Stomach smooth muscle (tissue), 2 donors: ENCODE results near the gene C2CD2L.

Experiments used
- H3K27ac ChIP-seq: one replicate; pipeline ENCODE4 v1.7.0; 2013; ENCODE audit warnings: mild to moderate bottlenecking, low read length, inconsistent platforms
- H3K27me3 ChIP-seq, 2 donors: one replicate each; pipeline ENCODE4 v1.7.0; 2013; ENCODE audit warnings: low read length in 2 of 2; ENCODE audit not compliant: insufficient read depth in 2 of 2, control insufficient read depth in 1 of 2
- H3K36me3 ChIP-seq, 2 donors: one replicate each; pipeline ENCODE4 v1.7.0; 2013; ENCODE audit warnings: low read length in 2 of 2; ENCODE audit not compliant: control insufficient read depth in 2 of 2, insufficient read depth in 2 of 2
- H3K4me1 ChIP-seq: one replicate; pipeline ENCODE4 v1.7.0; 2013; ENCODE audit warnings: low read length; ENCODE audit not compliant: control insufficient read depth, insufficient read depth
- H3K4me3 ChIP-seq, 2 donors: one replicate each; pipeline ENCODE4 v1.7.0; 2013; ENCODE audit warnings: low read length in 2 of 2
- H3K9ac ChIP-seq, 2 donors: one replicate each; pipeline ENCODE4 v1.7.0; 2013; ENCODE audit warnings: low read length in 2 of 2, mild to moderate bottlenecking in 1 of 2
- H3K9me3 ChIP-seq, 2 donors: one replicate each; pipeline ENCODE4 v1.7.0; 2013; ENCODE audit warnings: low read length in 2 of 2; ENCODE audit not compliant: control insufficient read depth in 2 of 2
- donor health status: healthy.
- donor health status: Pancreatic carcinoma.

Gene C2CD2L

DNA sequence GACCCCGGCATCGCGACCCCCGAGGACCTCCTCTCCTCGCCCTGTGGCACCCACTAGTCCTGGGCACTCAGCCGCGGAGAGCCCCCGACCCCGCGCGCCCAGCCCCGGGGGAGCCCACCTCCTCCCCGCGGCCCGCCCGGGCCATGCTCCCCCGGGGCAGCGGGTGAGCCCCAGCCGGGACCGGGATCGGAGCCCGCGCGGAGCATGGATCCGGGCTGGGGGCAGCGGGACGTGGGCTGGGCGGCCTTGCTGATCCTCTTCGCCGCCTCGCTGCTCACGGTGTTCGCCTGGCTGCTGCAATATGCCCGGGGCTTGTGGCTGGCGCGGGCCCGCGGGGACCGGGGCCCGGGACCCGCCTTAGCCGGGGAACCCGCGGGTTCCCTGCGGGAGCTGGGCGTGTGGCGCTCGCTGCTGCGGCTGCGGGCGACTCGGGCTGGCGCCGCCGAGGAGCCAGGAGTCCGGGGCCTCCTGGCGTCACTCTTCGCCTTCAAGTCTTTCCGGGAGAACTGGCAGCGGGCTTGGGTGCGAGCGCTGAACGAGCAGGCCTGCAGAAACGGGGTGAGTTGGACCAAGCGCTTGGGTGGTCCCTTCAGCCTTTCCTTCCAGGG is 498 bp downstream of the C2CD2L start:
- H3K9ac ChIP-seq = peak overlapping the region; percentile 64 to 83
- peak overlapping the region; percentile 37 for H3K27ac ChIP-seq
- H3K4me1 ChIP-seq = peaks cover 34% of the 10 kb centered on the region
- H3K27me3 ChIP-seq = no peaks in the 10 kb centered on the region
- H3K9me3 ChIP-seq = no peaks in the 10 kb centered on the region
- peak overlapping the region; percentile 77 to 86 for H3K4me3 ChIP-seq
- peaks cover 13 to 21% of the 10 kb centered on the region in 2 donors for H3K36me3 ChIP-seq

DNA sequence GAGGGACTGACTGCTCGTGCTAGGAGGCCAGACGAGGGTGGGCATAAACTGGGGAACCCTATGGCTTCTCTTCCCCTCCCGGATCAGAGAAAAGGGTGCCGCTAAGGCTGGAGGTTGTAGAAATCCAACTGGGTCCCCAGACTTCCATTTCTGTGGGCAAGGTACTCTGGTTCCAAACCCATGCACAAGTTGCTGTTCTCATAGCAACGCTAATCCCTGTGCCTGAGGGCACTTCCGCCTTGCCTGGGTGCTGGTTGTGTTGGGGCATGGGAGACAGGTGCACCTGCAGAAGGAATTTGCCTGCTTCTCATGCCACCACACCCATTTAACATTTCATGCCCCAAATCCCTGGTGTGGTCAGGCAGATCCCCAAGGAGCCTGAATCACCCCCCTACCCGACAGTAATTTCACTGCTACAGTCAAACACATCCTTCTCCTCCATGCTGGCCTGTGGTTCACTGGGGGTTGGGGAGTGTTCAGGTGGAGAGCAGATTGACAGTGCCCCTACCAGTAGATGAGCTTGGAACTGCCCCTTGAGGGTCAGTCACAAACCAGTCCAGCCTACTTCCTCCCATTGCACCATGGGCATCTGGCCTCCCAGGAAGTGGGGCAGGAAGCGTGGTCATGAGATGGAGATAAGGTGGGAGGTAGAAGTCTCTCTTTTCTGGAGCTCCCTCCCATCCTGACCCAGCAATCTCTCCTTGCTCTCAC is 1.2 kb downstream of the C2CD2L start:
- peak overlapping the region; percentile 37 for H3K27ac ChIP-seq
- peak overlapping the region; percentile 64 to 83 for H3K9ac ChIP-seq
- peaks cover 29% of the 10 kb centered on the region for H3K4me1 ChIP-seq

DNA sequence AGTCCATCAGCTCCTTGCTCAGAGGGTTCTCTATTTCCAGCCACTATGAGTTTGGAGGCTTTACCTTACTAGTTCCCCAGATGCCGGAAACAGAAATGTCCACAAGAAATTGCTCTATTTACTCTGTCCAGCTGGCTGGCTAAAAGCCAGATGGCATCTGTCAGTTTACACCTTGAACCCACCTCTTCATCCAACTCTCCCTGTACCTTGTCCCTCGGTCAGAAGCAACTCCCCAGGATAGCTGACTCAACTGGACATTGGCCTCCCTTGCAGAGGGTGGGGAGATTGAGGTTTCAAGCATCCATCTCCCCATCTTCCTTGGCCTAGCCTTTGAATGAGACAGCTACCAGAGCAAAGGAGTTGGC is 1.7 kb downstream of the C2CD2L start:
- H3K27ac ChIP-seq = no peak overlapping the region
- peaks cover 18 to 31% of the 10 kb centered on the region in 2 donors for H3K36me3 ChIP-seq
- no peaks in the 10 kb centered on the region for H3K27me3 ChIP-seq
- H3K9me3 ChIP-seq = no peaks in the 10 kb centered on the region
- H3K9ac ChIP-seq = no peak overlapping the region
- peaks cover 29% of the 10 kb centered on the region for H3K4me1 ChIP-seq
- peak overlapping the region; percentile 77 to 86 for H3K4me3 ChIP-seq

More for the DNA sequence above, 1.2 kb downstream of the C2CD2L start:
- H3K9me3 ChIP-seq = no peaks in the 10 kb centered on the region
- H3K36me3 ChIP-seq = peaks cover 16 to 27% of the 10 kb centered on the region in 2 donors
- H3K4me3 ChIP-seq = peak overlapping the region; percentile 77 to 86
- no peaks in the 10 kb centered on the region for H3K27me3 ChIP-seq

- no peak overlapping the region for H3K9ac ChIP-seq
- H3K4me3 ChIP-seq = no peak overlapping the region
- no peak overlapping the region for H3K27ac ChIP-seq
Measured at GRCh38 chr11:119109843-119110242, 2.7 kb downstream of the C2CD2L start.

DNA sequence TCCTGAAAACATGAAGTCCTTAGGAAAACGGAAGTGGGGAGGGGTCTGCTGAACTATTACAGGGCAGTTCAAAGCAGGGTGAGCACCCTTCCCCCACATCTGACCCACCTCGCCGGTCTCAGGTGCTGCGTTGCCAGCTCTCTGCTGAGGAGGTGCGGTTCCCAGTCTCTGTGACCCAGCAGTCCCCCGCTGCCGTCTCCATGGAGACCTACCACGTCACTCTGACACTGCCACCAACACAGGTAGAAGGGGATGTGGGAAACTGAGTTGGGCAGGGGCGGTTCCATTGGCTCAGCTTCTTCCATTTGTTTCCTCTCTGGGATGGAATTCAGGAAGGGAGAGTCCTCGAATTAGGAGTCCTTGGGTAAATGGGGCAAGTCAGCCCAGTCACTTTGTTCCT is 3.3 kb downstream of the C2CD2L start:
- Histone ChIP-seq H3K9ac (no peak overlapping the region), H3K4me1 (peaks cover 29% of the 10 kb centered on the region), H3K27me3 (no peaks in the 10 kb centered on the region), H3K9me3 (no peaks in the 10 kb centered on the region), H3K4me3 (no peak overlapping the region), H3K27ac (no peak overlapping the region), H3K36me3 (peaks cover 20 to 36% of the 10 kb centered on the region in 2 donors)

More at GRCh38 chr11:119109843-119110242, 2.7 kb downstream of the C2CD2L start:
- Histone ChIP-seq H3K36me3 (peaks cover 20 to 36% of the 10 kb centered on the region in 2 donors), H3K4me1 (peaks cover 29% of the 10 kb centered on the region), H3K27me3 (no peaks in the 10 kb centered on the region), H3K9me3 (no peaks in the 10 kb centered on the region)

GRCh38 chr11:119111361-119111925 is 4.3 kb downstream of the C2CD2L start:
- H3K36me3 ChIP-seq = peaks cover 20 to 39% of the 10 kb centered on the region in 2 donors
- no peak overlapping the region for H3K9ac ChIP-seq
- H3K27ac ChIP-seq = no peak overlapping the region
- H3K4me1 ChIP-seq = peaks cover 25% of the 10 kb centered on the region
- no peaks in the 10 kb centered on the region for H3K9me3 ChIP-seq
- no peaks in the 10 kb centered on the region for H3K27me3 ChIP-seq
- no peak overlapping the region for H3K4me3 ChIP-seq

DNA sequence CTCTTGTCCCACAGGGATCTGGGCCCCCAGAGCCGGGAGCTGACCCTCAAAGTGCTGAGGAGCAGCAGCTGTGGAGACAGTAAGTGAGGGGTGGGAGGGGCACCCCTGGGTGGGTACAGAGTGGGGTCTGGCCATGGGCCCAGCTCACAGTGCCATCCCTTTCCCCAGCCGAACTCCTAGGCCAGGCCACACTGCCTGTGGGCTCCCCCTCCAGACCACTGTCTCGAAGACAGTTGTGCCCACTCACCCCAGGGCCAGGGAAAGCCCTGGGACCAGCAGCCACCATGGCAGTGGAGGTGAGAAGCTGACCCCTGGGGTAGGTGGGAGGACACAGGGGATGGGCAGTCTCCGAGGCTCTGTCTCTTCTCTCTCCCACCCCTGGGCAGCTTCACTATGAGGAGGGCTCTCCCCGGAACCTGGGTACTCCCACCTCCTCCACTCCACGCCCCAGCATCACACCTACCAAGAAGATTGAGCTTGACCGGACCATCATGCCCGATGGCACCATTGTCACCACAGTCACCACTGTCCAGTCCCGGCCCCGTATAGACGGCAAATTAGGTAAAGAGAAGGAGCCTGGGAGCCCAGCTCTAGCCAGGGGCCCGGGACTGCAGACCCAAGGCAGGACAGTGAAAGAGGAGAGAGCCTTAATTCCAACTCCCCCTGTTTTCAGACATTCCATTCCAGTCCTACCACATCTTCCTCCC is 5.3 kb downstream of the C2CD2L start:
- Histone ChIP-seq H3K27me3 (no peaks in the 10 kb centered on the region), H3K36me3 (peaks cover 20 to 39% of the 10 kb centered on the region in 2 donors)

DNA sequence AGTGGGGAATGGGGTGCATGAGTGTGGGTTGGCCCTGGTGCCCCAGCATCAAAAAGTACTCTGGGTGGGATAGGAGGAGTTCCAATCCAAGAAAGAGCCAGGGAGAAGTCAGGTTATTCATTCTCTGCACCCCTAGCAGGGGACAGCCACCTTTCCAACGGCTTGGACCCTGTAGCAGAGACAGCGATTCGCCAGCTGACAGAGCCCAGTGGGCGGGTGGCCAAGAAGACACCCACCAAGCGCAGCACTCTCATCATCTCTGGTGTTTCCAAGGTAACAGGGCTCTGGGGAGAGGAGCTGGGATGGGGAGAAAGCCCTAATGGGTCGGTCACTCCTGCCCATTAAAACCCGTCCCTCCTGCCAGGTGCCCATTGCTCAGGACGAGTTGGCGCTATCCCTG is 6.6 kb downstream of the C2CD2L start:
- Histone ChIP-seq H3K27me3 (no peaks in the 10 kb centered on the region), H3K36me3 (peaks cover 20 to 39% of the 10 kb centered on the region in 2 donors), H3K4me3 (no peak overlapping the region), H3K27ac (no peak overlapping the region), H3K9me3 (no peaks in the 10 kb centered on the region), H3K9ac (no peak overlapping the region), H3K4me1 (peaks cover 12% of the 10 kb centered on the region)

More for the DNA sequence above, 5.3 kb downstream of the C2CD2L start:
- no peak overlapping the region for H3K27ac ChIP-seq
- H3K9ac ChIP-seq = no peak overlapping the region
- H3K4me1 ChIP-seq = peaks cover 20% of the 10 kb centered on the region
- H3K9me3 ChIP-seq = no peaks in the 10 kb centered on the region
- no peak overlapping the region for H3K4me3 ChIP-seq

DNA sequence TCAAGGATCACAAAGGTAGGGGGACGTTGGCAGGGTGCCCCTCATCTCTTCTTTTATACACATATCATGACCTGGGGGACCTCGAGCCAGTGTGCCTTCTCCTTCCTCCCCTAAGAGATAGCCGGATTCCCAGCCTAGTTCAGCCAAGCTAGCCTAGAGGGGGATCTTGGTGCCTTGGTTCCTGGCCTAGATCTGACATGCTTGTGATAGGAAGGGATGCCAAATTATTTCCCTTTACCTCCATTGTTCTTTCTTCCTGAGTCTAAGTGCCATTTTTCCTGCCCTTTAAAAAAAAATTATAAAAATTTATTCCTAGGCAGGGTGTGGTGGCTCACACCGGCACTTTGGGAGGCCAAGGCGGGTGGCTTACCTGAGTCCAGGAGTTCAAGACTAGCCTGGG is 7.2 kb downstream of the C2CD2L start:
- Histone ChIP-seq H3K36me3 (peaks cover 20 to 39% of the 10 kb centered on the region in 2 donors), H3K27ac (no peak overlapping the region), H3K4me3 (no peak overlapping the region), H3K4me1 (peaks cover 5% of the 10 kb centered on the region), H3K9me3 (no peaks in the 10 kb centered on the region), H3K27me3 (no peaks in the 10 kb centered on the region), H3K9ac (no peak overlapping the region)

GRCh38 chr11:119115484-119116234 is 8.5 kb downstream of the C2CD2L start:
- Histone ChIP-seq H3K9ac (no peak overlapping the region), H3K4me3 (no peak overlapping the region), H3K36me3 (peaks cover 20 to 35% of the 10 kb centered on the region in 2 donors)

More at GRCh38 chr11:119115484-119116234, 8.5 kb downstream of the C2CD2L start:
- no peaks in the 10 kb centered on the region for H3K27me3 ChIP-seq
- no peak overlapping the region for H3K27ac ChIP-seq
- H3K9me3 ChIP-seq = no peaks in the 10 kb centered on the region
- H3K4me1 ChIP-seq = peaks cover 2% of the 10 kb centered on the region
